ENCODE results near the gene COPS3.
"Not testable (repeated sequence)": the region's sequence is repeated elsewhere in the genome, so short reads cannot be mapped to it uniquely, and the experiment has no call there.

The COPS3 gene

DNA sequence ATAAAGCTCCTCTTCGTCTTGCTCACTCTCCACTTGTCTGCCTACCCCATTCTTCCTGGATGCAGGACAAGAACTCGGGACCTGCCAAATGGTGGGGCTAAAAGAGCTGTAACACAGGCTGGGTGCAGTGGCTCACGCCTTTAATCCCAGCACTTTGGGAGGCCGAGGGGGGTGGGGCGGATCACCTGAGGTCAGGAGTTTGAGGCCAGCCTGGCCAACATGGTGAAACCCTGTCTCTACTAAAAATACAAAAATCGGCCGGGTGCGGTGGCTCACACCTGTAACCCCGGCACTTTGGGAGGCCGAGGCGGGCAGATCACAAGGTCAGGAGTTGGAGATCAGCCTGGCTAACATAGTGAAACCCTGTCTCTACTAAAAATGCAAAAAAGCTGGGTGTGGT, 20.6 kb upstream of the COPS3 start:
- not testable (repeated sequence) for DNase-seq

DNA sequence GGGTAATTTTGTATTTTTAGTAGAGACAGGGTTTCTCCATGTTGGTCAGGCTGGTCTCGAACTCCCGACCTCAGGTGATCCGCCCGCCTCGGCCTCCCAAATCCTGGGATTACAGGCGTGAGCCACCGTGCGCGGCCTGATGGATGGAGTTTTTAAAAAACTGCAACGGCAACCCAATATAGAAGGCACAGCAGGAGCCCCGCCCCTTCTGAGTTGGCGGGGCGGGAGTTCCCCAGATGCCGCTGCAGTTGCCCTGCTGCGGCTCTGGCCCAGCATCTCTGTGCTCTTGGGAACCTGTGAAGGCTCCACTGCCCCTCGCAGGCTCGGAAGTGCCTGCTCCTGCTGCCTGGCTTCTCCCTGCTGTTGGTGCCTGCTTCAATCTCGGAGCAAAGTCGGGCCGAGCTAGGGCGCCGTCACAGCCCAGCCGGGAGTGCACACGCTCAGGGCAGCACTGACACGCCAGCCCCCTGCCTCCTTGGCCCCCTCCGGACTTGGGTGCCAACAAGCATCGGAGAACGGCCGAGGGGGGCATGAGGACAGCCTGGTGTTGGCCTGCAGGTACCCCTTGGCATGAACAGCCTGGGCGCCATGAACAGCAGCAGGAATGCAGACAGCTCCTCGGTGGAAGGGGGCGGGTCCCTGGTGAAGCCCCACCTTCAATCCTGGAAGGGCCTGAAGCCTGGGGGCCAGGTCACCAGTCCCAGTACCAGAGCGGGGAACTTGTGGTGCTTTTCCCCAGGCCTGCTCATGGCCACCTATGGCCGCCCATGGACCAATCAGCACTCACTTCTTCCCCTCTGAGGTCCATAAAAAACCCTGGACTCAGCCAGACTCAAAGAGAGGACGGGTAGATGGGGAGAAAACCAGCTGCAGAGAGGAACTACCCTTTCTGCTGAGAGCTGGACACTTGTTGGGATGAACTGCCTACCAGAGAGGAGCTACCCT, 19.9 kb upstream of the COPS3 start:
- no peak for DNase-seq

GRCh38 chr17:17298108-17298507, 17.1 kb upstream of the COPS3 start:
- DNase-seq: no peak

DNA sequence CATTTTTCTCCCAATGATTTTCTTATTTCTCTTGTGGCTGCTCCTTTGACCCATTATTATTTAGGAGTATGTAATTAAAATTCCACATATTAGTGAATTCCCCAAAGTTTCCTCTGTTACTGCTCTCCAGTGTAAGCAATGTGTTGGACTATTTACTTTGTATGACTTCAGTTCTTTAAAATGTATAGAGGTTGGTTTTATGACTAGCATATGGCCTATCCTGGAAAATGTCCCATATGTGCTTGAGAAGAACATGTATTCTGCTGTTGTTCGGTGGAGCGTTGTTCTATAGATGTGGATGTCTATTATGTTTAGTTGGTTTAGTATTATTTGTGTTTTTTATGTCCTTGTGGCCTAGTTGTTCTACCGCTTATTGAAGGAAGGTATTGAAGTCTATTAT, 16.2 kb upstream of the COPS3 start:
- DNase-seq: no peak

DNA sequence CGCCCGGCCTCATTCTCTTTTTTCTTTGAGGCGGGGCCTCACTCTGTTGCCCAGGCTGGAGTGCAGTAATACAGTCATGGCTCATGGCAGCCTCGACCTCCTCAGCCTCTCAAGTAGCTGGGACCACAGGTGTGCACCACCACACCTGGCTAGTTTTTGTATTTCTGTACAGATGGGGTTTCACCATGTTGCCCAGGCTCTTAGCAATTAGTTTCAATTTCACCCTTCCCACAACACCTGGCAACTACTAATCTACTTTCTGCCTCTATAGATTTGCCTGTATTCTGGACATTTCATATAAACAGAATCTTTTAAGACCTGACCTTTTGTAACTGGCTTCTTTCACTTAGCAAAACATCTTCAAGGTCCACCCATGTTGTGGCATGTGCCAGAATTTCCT, 14.1 kb upstream of the COPS3 start:
- no peak for DNase-seq

DNA sequence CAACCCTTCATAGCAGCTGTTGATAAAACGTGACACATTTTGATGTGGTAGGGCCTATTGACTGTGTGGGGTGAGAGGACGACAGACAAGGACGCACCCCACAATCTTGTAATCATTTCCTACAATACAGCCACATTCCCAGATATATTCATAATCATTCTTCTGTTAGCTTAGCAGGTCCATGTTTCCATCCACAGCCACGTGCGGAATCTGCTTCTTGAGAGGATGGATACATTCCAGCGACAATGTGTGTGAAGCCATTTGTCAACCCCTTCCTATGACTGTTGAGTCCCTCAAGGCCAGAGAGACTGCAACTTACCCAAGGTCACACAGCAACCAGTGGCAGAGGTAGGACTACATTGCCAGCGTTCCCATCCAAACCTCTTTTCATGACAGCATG, 8.7 kb upstream of the COPS3 start:
- no peak for DNase-seq

DNA sequence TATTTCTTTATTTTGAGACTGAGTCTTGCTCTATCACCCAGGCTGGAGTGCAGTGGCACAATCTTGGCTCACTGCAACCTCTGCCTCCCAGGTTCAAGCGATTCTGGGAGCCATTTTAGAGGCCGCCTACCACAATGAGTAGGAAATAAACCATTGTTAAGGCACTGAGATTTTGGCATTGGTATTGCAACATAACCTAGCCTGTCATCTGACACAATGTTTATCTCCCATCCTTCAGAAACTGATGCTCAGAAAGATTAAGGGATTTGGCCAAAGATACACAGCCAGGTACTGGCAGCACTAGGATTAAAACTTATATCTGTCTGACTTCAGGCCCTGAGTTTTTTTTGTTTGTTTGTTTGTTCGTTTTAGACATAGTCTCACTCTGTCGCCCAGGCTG, 8.0 kb upstream of the COPS3 start:
- no peak for DNase-seq

GRCh38 chr17:17285951-17286350, 4.9 kb upstream of the COPS3 start:
- no peak for DNase-seq

DNA sequence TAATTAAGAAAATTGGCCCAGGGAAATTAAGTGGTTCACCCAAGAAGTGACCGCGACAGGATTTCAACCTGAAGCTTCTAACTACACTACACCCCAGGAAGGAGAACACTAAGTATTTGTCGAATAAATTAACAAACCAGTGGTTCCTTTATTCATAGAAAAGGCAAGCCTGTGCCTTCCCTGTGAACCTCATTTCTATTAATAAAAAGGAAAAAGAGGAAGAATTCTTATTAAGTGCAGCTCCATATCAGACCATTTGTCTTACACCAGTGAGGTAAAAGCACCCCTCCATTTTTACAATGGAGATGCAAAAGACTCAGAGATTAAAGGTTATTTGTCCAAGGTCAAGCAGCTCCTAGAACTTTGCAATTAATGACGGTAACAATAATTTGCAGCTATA, 1.7 kb downstream of the COPS3 start:
- DNase-seq: no peak

- DNase-seq: not testable (repeated sequence)
Measured at GRCh38 chr17:17277431-17277830, 3.6 kb downstream of the COPS3 start.

GRCh38 chr17:17275971-17276370, 5.1 kb downstream of the COPS3 start:
- DNase-seq: no peak

- no peak for DNase-seq
Measured at GRCh38 chr17:17269926-17270773, 10.9 kb downstream of the COPS3 start.

DNA sequence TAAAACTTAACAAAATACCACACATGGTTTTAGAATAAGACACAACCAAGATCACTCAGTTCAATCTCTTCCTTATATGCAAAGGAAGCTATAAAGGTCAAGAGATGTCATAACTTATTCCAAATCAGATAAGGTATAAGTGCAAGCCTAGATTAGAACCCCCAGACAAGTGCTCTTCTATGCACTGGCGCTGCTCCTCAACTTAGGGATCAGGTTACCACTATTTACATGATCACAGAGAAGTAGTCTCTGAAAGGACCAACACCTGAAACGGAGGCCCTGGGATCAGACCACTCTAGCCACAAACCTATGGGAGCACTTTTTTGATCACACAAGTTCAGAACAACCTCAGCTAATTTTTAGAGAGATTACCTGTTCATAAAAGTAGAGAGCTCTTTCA, 16.6 kb downstream of the COPS3 start:
- DNase-seq: no peak

GRCh38 chr17:17258998-17259397, 22.0 kb downstream of the COPS3 start:
- DNase-seq: no peak

GRCh38 chr17:17258011-17258410, 23.0 kb downstream of the COPS3 start:
- no peak for DNase-seq

- no peak for DNase-seq
Measured at GRCh38 chr17:17256316-17256715, 24.7 kb downstream of the COPS3 start.

DNA sequence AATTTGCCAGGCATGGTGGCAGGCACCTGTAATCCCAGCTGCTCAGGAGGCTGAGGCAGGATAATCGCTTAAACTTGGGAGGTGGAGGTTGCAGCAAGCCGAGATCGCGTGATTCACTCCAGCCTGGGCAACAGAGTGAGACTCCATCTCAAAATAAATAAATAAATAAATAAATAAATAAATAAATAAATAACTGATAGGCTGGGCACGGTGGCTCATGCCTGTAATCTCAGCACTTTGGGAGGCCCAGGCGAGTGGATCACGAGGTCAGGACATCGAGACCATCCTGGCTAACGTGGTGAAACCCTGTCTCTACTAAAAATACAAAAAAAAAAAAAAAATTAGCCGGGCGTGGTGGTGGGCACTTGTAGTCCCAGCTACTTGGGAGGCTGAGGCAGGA, 25.4 kb downstream of the COPS3 start:
- not testable (repeated sequence) for DNase-seq

- DNase-seq: no peak
Measured at GRCh38 chr17:17254036-17254435, 27.0 kb downstream of the COPS3 start.

- no peak for DNase-seq
Measured at GRCh38 chr17:17253406-17253805, 27.6 kb downstream of the COPS3 start.

DNA sequence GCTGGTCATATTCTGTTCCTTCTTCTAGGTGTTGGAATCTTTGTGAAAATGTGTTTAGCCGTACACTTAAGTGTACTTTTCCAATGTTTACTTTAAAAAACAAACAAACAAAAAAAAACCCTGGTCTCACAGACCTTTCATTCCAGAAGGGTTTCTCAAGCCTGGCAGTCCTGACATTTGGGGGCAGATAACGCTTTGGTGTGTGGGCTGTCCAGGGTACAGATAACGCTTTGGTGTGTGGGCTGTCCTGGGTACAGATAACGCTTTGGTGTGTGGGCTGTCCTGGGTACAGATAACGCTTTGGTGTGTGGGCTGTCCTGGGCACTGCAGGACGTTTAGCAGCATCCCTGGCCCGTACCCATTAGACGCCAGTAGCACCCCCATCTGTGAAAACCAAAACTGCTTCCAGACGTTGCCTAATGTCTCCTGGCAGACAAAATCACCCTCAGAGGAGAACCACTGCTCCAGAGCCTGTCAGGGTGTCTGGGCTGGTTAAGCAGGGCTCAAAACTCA, 28.8 kb downstream of the COPS3 start:
- no peak for DNase-seq

- DNase-seq: no peak
Measured at GRCh38 chr17:17246879-17247278, 34.2 kb downstream of the COPS3 start.

GRCh38 chr17:17243163-17243562, 37.9 kb downstream of the COPS3 start:
- no peak for DNase-seq

DNA sequence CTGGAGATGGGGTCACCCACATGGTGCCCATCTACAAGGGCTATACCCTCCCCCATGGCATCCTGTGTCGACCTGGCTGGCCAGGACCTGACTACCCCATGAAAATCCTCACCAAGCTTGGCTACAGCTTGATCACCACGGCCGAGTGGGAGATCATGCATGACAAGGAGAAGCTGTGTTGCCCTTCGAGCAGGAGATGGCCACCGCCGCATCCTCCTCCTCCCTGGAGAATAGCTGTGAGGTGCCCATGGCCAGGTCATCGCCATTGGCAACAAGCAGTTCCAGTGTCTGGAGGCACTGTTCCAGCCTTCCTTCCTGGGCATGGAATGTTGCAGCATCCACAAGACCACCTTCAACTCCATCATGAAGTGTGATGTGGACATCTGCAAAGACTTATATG, 38.8 kb downstream of the COPS3 start:
- no peak for DNase-seq

DNA sequence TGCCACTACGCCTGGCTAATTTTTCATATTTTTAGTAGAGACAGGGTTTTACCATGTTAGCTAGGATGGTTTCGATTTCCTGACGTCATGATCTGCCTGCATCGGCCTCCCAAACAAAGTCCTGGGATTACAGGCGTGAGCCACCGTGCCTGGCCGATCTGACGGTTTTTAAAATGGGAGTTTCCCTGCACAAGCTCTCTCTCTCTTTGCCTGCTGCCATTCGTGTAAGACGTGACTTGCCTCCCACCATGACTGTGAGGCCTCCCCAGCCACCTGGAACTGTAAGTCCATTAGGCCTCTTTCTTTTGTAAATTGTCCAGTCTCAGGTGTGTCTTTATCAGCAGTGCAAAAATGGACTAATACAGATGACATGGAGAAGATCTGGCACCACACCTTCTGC, 39.4 kb downstream of the COPS3 start:
- DNase-seq: no peak

All from NCI-H748 treated with DMSO at 0.1 percent for 48 hours (cell line).